HG03103 (cell line): ENCODE data around the gene GRK2.
"Not testable (repeated sequence)": the region's sequence is repeated elsewhere in the genome, so short reads cannot be mapped to it uniquely, and the experiment has no call there.

Experiments
- ATAC-seq: cut with Tn5 transposase; IDR thresholded peaks from one replicate; pipeline ENCODE4 v1.9.1; 2021; ENCODE audit warnings: low read depth; ENCODE audit not compliant: unreplicated experiment

The GRK2 gene

GRCh38 chr11:67253872-67254624 lies 12.2 kb upstream of the GRK2 start:
- no peak for ATAC-seq

GRCh38 chr11:67254798-67255197 lies 11.5 kb upstream of the GRK2 start:
- no peak for ATAC-seq

- no peak for ATAC-seq
Observed at GRCh38 chr11:67255353-67255752, 10.9 kb upstream of the GRK2 start.

GRCh38 chr11:67255864-67256263 lies 10.4 kb upstream of the GRK2 start:
- ATAC-seq, result no peak

GRCh38 chr11:67256477-67257135 lies 9.7 kb upstream of the GRK2 start:
- ATAC-seq, result no peak

GRCh38 chr11:67260406-67260805 lies 5.9 kb upstream of the GRK2 start:
- ATAC-seq, result no peak

- ATAC-seq, result not testable (repeated sequence)
Observed at GRCh38 chr11:67260885-67261639, 5.2 kb upstream of the GRK2 start.

GRCh38 chr11:67261640-67261945 lies 4.7 kb upstream of the GRK2 start:
- no peak for ATAC-seq

GRCh38 chr11:67261946-67262681 lies 4.2 kb upstream of the GRK2 start:
- no peak for ATAC-seq

GRCh38 chr11:67262731-67263675 lies 3.3 kb upstream of the GRK2 start:
- ATAC-seq, result no peak

GRCh38 chr11:67264260-67264659 lies 2.0 kb upstream of the GRK2 start:
- no peak for ATAC-seq

GRCh38 chr11:67264877-67265632 lies 1.2 kb upstream of the GRK2 start:
- no peak for ATAC-seq

GRCh38 chr11:67265633-67266448 lies 432 bp upstream of the GRK2 start:
- no peak for ATAC-seq

GRCh38 chr11:67267188-67268080 lies 1.2 kb downstream of the GRK2 start:
- ATAC-seq, result no peak

- no peak for ATAC-seq
Observed at GRCh38 chr11:67268081-67268961, 2.0 kb downstream of the GRK2 start.

- ATAC-seq, result no peak
Observed at GRCh38 chr11:67268962-67269268, 2.6 kb downstream of the GRK2 start.
